Kidney (tissue), 14 donors: ENCODE data around the gene GABPB1. TPM values are rescaled to one million over a fixed set of nuclear protein-coding genes. Genes with fewer than 3 reads are reported as not detected.

ENCODE experiments used
- DNase-seq, 5 donors: peaks; one replicate each; pipeline ENCODE4 v3.0.0-alpha.2; 2013 to 2020
- FAIRE-seq: peaks from 2 replicates; lab custom pipeline; 2012; peaks lifted over from hg19 to GRCh38; lab: Jason Lieb, UNC
- H3K27ac ChIP-seq, 2 donors: one replicate each; pipeline ENCODE4 v1.7.0; 2013; ENCODE audit warnings: low read depth in 2 of 2, low read length in 2 of 2, inconsistent platforms in 1 of 2
- H3K27me3 ChIP-seq: one replicate; pipeline ENCODE4 v1.7.1; 2013; ENCODE audit warnings: low read length, inconsistent platforms; ENCODE audit not compliant: control insufficient read depth, insufficient read depth
- H3K36me3 ChIP-seq, 3 donors: one replicate each; pipeline versions ENCODE4 v1.7.0 to v1.7.1; 2013; ENCODE audit warnings: low read length in 3 of 3, control low read depth in 1 of 3, inconsistent platforms in 1 of 3; ENCODE audit not compliant: insufficient read depth in 3 of 3, control insufficient read depth in 2 of 3
- H3K4me1 ChIP-seq, 3 donors: one replicate each; pipeline versions ENCODE4 v1.7.0 to v1.7.1; 2013; ENCODE audit warnings: low read length in 3 of 3, inconsistent platforms in 1 of 3, low read depth in 1 of 3; ENCODE audit not compliant: control insufficient read depth in 2 of 3, insufficient read depth in 2 of 3
- H3K4me3 ChIP-seq, 3 donors: one replicate each; pipeline versions ENCODE4 v1.7.0 to v1.8.1; 2013; ENCODE audit warnings: low read length in 3 of 3, control low read depth in 1 of 3, inconsistent platforms in 1 of 3
- H3K9ac ChIP-seq, 3 donors: one replicate each; pipeline versions ENCODE4 v1.7.0 to v1.7.1; 2013; ENCODE audit warnings: low read length in 3 of 3, control low read depth in 1 of 3, inconsistent platforms in 1 of 3
- H3K9me3 ChIP-seq, 3 donors: one replicate each; pipeline versions ENCODE4 v1.7.0 to v1.7.1; 2013; ENCODE audit warnings: low read length in 3 of 3, control low read depth in 1 of 3, inconsistent platforms in 1 of 3; ENCODE audit not compliant: control insufficient read depth in 2 of 3, insufficient read depth in 1 of 3
- intact Hi-C: fragments of 100-400 bp; cut with DNase I; formaldehyde crosslinking; loops from one replicate; pipeline ENCODE4 v1.11.1; 2022
- polyA plus RNA-seq: library from polyadenylated mRNA; stranded (reverse); fragments of 350-450 nt; fragmentation: Illumina TruSeq; extraction: RNeasy Lipid Tissue Mini Kit (QIAGEN cat#74804); gene quantifications from one replicate; pipeline ENCODE4 v1.2.3, GENCODE V29; 2014; ENCODE audit warnings: low read depth, low replicate concordance; ENCODE audit not compliant: insufficient read depth
- total RNA-seq: library from RNA; stranded (reverse); fragmentation: NEBNext Ultra II Directional; extraction: Animal tissue kit (Norgen Biotek cat#: 25700); gene quantifications from one replicate; pipeline ENCODE4 v1.2.1, GENCODE V29; 2021
- TF ChIP-seq, protein P1 (sequence below): IDR thresholded peaks from 3 replicates; pipeline ENCODE4 v1.5.1; 2012; ENCODE audit warnings: mild to moderate bottlenecking, moderate library complexity, borderline replicate concordance; ENCODE audit not compliant: insufficient read depth; ENCODE audit errors: extremely low read depth
- donor health status: control.
- donor health status: control.
- donor health status: control.
- donor health status: control.
- donor health status: control.
- donor health status: DM: yes; HTN: yes; CAD: no.
- donor health status: Normal renal cell carcinoma (clear cell type).

GABPB1 gene
- total and polyA plus RNA-seq, 2 donors from 2014 or later, result 6.2 to 20.6 TPM

DNA sequence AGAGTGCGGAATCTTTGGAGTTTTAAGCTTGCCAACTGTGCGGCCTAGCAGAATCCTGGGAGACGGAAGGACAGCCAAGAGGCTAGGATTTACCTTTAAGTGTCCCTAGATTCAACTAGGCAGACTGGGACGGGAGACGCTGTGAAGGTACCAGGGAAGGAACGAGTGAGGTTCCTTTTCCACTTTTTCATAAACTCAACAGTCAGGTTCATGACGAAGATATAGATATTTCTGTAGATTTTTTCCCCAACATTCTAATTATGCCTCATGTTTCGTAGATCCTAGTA lies 564 bp upstream of the GABPB1 start:
- no peaks in the 10 kb centered on the region for H3K9me3 ChIP-seq
- DNase-seq (no peak), FAIRE-seq (no peak)
- intact Hi-C loops, result no loop called here
- TF ChIP-seq, protein P1, sequence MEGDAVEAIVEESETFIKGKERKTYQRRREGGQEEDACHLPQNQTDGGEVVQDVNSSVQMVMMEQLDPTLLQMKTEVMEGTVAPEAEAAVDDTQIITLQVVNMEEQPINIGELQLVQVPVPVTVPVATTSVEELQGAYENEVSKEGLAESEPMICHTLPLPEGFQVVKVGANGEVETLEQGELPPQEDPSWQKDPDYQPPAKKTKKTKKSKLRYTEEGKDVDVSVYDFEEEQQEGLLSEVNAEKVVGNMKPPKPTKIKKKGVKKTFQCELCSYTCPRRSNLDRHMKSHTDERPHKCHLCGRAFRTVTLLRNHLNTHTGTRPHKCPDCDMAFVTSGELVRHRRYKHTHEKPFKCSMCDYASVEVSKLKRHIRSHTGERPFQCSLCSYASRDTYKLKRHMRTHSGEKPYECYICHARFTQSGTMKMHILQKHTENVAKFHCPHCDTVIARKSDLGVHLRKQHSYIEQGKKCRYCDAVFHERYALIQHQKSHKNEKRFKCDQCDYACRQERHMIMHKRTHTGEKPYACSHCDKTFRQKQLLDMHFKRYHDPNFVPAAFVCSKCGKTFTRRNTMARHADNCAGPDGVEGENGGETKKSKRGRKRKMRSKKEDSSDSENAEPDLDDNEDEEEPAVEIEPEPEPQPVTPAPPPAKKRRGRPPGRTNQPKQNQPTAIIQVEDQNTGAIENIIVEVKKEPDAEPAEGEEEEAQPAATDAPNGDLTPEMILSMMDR, result no peak
- H3K27me3 ChIP-seq, result no peaks in the 10 kb centered on the region
- H3K4me3 ChIP-seq, result peak overlapping the region; percentile 93 to 100 (median 99)
- H3K27ac ChIP-seq, result peak overlapping the region; percentile 99 to 100
- peaks cover 0 to 3% (median 0%) of the 10 kb centered on the region in 3 donors for H3K36me3 ChIP-seq
- H3K4me1 ChIP-seq, result peaks cover 10 to 19% (median 19%) of the 10 kb centered on the region in 3 donors
- peak overlapping the region; percentile 82 to 98 (median 95) for H3K9ac ChIP-seq

DNA sequence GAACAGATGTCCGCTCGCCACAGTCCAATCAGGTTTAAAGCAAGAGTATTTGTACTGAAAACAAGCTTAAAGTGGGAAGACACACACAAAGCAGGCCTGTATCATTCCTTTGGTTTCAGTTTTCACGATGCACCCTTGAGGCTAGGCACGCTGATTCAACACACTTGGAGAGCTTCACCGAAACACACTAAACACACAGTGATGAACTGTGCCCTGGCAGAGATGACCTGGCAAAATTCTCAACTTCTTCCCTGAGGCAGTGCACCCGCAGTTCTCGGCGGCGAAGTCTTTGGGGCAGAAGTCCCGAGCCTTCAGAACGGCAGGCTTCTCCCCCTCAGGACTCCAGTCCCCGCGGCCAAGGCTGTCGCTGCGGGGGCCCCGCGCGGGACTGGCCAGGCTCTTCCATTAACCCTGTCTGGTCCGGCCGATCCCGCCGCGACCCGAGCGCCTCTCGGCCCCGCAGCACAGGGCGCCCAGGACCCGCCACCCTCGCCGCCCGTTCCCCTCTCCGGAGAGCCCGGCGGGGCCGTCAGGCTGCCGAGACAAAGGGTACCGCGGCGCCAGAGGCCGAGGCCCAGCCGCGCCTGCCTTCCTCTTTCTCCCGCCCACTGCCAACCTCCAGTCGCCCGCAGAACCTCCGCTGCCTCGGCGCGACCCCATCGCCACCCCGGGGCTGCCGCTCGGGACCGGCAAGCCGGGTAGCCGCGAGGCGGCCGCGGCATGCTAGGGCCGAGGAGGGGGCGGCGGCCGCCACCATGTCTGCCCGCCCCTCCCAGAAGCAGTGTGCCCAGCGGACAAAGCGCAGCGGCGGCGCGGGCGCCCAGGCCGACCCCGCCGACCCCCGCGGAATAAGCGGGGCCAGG lies 792 bp downstream of the GABPB1 start:
- peaks cover 10 to 21% (median 19%) of the 10 kb centered on the region in 3 donors for H3K4me1 ChIP-seq
- FAIRE-seq (no peak), DNase-seq (peak; percentile 71 to 92 (median 84))
- intact Hi-C loops, result no loop called here
- peak overlapping the region; percentile 82 to 98 (median 95) for H3K9ac ChIP-seq
- peak overlapping the region; percentile 99 to 100 for H3K27ac ChIP-seq
- H3K4me3 ChIP-seq, result peak overlapping the region; percentile 93 to 100 (median 99)
- H3K9me3 ChIP-seq, result no peaks in the 10 kb centered on the region
- H3K36me3 ChIP-seq, result peaks cover 0 to 3% (median 0%) of the 10 kb centered on the region in 3 donors
- TF ChIP-seq, protein P1, result no peak
- no peaks in the 10 kb centered on the region for H3K27me3 ChIP-seq

DNA sequence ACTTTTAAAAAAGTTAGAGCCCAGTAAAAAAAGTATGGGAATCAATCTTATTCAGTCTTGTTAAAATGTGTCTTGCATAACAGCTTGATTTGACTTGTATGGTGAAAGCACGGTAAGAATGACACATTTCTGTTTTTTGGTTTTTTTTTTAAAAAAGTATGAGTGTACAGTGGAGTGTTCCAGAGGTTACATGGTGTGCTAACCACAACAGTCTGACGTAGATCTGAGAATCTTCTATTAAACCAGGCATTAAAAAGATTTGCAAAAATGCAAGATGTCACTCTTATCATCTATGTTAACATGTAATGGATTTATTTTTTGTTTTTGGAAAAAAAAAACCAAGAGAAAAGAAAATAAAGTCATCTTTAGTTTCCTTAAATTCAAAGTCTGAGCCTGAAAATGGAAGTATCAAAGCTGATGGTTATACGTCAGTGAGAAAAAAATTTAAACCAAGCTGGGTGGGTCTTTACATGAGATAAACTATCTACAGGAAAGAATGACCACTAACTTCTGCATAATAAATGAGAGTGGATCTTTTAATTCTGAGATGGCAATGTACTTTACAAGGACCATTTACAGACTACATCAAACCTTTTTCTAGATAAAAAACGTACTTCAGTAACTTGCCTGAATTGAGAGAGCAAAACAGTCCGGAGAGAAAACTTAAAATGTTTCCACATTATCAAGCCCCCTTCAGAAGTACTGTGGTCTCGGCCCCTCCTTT lies 1.6 kb downstream of the GABPB1 start:
- FAIRE-seq (no peak), DNase-seq (peak in 2 of 5 donors; percentile 23 to 36)
- Histone ChIP-seq H3K9me3 (no peaks in the 10 kb centered on the region), H3K4me1 (peaks cover 10 to 19% (median 17%) of the 10 kb centered on the region in 3 donors), H3K36me3 (peaks cover 0 to 3% (median 0%) of the 10 kb centered on the region in 3 donors), H3K27ac (peak overlapping the region; percentile 99 to 100), H3K9ac (peak overlapping the region; percentile 82 to 95 (median 92)), H3K27me3 (no peaks in the 10 kb centered on the region), H3K4me3 (peak overlapping the region; percentile 93 to 100 (median 93))
- intact Hi-C loops, result no loop called here
- TF ChIP-seq, protein P1, result no peak
